Epithelial cell of proximal tubule (primary cell): ENCODE data around the gene CEP164. TPM values are rescaled to one million over a fixed set of nuclear protein-coding genes. Genes with fewer than 3 reads are reported as not detected.

Experiments used
- DNase-seq: peaks from one replicate; pipeline ENCODE4 v3.0.0-alpha.2; 2011; ENCODE audit warnings: low read depth
- H3K4me3 ChIP-seq: 2 replicates; pipeline ENCODE4 v1.5.1; 2011; ENCODE audit warnings: low read depth, mild to moderate bottlenecking, low read length
- CTCF ChIP-seq: conservative IDR thresholded peaks from 2 replicates; pipeline ENCODE4 v1.5.1; 2012; ENCODE audit warnings: low read depth, mild to moderate bottlenecking, low read length
- total RNA-seq: library from RNA; depleted of rRNA; stranded (reverse); fragments of >200 nt; gene quantifications from 2 replicates; pipeline ENCODE4 v1.2.3, GENCODE V29; 2015

The CEP164 gene
- total RNA-seq, 1 donor from 2014 or later, result 20.2 TPM

GRCh38 chr11:117361432-117361831 lies 33.8 kb downstream of the CEP164 start:
- no peak for TF ChIP-seq CTCF
- H3K4me3 ChIP-seq, result no peak overlapping the region
- no peak for DNase-seq

GRCh38 chr11:117366248-117366647 lies 38.6 kb downstream of the CEP164 start:
- TF ChIP-seq CTCF, result no peak

GRCh38 chr11:117366875-117367274 lies 39.2 kb downstream of the CEP164 start:
- TF ChIP-seq CTCF, result no peak
- H3K4me3 ChIP-seq, result no peak overlapping the region
- no peak for DNase-seq

More at GRCh38 chr11:117366248-117366647, 38.6 kb downstream of the CEP164 start:
- H3K4me3 ChIP-seq, result no peak overlapping the region
- DNase-seq, result no peak

- TF ChIP-seq CTCF, result no peak
Measured at GRCh38 chr11:117369534-117369933, 41.9 kb downstream of the CEP164 start.

GRCh38 chr11:117371453-117371852 lies 43.8 kb downstream of the CEP164 start:
- no peak for TF ChIP-seq CTCF
- DNase-seq, result no peak

More at GRCh38 chr11:117369534-117369933, 41.9 kb downstream of the CEP164 start:
- H3K4me3 ChIP-seq, result no peak overlapping the region
- no peak for DNase-seq

GRCh38 chr11:117374316-117375055 lies 46.8 kb downstream of the CEP164 start:
- H3K4me3 ChIP-seq, result no peak overlapping the region
- no peak for TF ChIP-seq CTCF
- DNase-seq, result no peak

More at GRCh38 chr11:117371453-117371852, 43.8 kb downstream of the CEP164 start:
- H3K4me3 ChIP-seq, result no peak overlapping the region

- TF ChIP-seq CTCF, result no peak
- no peak for DNase-seq
- H3K4me3 ChIP-seq, result no peak overlapping the region
Measured at GRCh38 chr11:117375960-117376359, 48.3 kb downstream of the CEP164 start.
